Subcutaneous adipose tissue (tissue), 4 donors: ENCODE measurements around the gene GOLIM4. TPM values are rescaled to one million over a fixed set of nuclear protein-coding genes. Genes with fewer than 3 reads are reported as not detected.

Source experiments
- total RNA-seq, 4 donors: library from RNA; depleted of rRNA; stranded (reverse); fragments of >200 nt; gene quantifications; one replicate each; pipeline ENCODE4 v1.1.0, GENCODE V29; 2016
- TF ChIP-seq, protein P1 (sequence below): fragments of 450-650 bp; IDR thresholded peaks from one replicate; pipeline ENCODE4 v1.5.1; 2016; ENCODE audit warnings: low read depth, mild to moderate bottlenecking, control low read depth, antibody characterized with exemption, moderate library complexity

The GOLIM4 gene, protein sequence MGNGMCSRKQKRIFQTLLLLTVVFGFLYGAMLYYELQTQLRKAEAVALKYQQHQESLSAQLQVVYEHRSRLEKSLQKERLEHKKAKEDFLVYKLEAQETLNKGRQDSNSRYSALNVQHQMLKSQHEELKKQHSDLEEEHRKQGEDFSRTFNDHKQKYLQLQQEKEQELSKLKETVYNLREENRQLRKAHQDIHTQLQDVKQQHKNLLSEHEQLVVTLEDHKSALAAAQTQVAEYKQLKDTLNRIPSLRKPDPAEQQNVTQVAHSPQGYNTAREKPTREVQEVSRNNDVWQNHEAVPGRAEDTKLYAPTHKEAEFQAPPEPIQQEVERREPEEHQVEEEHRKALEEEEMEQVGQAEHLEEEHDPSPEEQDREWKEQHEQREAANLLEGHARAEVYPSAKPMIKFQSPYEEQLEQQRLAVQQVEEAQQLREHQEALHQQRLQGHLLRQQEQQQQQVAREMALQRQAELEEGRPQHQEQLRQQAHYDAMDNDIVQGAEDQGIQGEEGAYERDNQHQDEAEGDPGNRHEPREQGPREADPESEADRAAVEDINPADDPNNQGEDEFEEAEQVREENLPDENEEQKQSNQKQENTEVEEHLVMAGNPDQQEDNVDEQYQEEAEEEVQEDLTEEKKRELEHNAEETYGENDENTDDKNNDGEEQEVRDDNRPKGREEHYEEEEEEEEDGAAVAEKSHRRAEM
- total RNA-seq = 10 to 100 TPM; 23.0 to 33.9 (median 26.1) TPM

DNA sequence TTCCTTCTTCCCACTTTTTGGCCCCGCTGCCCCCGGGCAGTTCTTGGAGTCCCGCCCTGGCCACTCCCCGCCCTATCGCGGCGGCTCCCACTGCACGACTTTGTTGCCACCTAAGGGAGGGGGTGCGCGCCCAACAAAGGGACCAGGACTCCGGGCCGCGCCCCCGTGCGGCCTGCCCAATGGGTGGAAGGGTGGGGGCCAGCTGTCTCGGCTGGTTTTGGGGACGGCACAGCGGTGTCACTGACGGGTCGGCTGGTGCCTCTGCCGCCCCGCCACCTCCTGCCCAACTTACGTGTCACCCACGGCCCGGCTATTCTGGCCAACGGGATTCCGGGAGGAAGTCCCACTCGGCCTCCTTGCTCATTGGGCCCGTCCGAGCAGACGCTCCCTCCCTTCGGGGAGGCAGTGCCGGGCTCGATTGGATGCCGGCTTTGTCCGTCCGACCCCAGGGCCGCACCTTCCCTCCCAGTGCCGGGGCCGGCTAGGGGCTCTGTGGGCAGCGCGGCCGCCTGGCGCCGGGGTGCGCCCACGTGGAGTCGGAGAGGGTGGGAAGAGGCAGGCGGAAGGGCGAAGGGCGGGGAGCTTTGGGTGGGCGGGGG lies at the start of gene GOLIM4:
GOLIM4 (minus strand) TSS at position 314 of the 599 bp plus-strand sequence. CDS start 639 bp downstream, outside the sequence.
- TF ChIP-seq, protein P1, sequence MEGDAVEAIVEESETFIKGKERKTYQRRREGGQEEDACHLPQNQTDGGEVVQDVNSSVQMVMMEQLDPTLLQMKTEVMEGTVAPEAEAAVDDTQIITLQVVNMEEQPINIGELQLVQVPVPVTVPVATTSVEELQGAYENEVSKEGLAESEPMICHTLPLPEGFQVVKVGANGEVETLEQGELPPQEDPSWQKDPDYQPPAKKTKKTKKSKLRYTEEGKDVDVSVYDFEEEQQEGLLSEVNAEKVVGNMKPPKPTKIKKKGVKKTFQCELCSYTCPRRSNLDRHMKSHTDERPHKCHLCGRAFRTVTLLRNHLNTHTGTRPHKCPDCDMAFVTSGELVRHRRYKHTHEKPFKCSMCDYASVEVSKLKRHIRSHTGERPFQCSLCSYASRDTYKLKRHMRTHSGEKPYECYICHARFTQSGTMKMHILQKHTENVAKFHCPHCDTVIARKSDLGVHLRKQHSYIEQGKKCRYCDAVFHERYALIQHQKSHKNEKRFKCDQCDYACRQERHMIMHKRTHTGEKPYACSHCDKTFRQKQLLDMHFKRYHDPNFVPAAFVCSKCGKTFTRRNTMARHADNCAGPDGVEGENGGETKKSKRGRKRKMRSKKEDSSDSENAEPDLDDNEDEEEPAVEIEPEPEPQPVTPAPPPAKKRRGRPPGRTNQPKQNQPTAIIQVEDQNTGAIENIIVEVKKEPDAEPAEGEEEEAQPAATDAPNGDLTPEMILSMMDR = no peak

DNA sequence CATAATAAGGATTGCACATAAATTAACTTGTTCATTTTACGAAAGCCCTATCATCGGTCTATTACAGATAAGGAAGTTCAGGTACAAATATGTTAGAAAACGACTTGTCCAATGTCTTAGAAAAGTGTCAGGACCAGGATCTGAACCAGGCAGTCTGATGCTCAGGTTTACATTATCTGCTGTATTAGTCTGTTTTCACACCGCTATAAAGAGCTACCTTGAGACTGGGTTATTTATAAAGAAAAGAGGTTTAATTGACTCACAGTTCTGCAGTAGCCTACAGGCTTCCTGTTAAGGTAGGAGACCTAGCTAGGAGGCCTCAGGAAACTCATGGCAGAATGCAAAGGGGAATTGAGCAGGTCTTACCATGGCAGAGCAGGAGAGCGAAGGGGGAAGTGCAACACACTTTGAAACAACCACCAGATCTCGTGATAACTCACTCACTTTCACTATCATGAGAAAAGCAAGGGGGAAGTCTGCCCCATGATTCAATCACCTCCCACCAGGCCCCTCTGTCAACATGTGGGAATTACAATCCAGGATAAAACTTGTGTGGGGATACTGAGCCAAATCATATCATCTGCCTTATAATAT lies 45.8 kb upstream of the GOLIM4 start:
- TF ChIP-seq, protein P1 = no peak

DNA sequence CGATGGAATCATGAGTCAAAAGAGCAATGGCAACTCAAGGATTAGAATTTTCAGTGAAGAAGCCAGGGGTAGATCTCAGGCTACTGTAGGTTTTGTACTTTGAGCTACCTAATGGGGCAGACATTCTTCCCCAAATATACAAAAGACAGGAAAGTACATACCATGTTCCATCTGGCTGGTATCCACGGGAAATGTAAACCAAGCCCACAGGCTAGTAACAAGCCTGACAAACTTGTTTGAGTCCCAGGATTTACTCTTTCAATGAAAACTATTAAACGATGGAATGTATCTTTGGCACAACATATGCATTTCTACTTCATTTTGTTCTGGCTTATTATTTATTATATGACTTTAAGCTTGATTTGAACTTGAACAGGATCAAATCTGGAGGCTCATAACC lies 44.2 kb upstream of the GOLIM4 start:
- TF ChIP-seq, protein P1 = no peak

DNA sequence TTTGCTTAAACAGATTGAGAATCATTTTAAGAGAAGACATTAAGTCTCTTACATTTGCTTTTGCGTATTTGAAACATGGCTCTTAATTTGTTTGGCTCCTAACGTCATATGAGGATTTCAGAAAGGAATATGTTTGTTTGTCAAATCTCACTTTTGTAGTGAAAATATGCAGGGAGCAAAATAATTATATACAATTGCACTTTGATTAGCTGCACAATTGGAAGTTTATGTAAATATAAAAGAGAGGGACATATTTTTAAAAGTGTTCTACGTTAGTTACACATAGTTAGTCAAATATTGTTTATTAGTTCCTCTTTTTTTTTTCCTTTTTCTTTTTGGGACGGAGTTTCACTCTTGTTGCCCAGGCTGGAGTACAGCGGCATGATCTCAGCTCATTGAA lies 42.7 kb upstream of the GOLIM4 start:
- TF ChIP-seq, protein P1 = no peak

DNA sequence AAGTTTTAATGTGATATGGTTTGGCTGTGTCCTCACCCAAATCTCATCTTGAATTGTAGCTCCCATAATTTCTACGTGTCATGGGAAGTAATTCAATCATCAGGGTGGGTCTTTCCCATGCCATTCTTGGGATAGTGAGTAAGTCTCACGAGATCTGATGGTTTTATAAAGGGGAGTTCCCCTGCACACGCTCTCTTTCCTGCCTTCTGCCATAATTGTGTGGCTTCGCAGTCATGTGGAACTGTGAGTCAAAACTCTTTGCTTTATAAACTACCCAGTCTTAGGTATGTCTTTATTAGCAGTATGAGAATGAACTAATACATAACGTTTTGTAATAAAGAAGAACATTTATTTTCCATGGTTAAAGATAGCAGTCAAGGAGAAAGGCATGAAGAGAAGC lies 39.2 kb upstream of the GOLIM4 start:
- TF ChIP-seq, protein P1 = no peak

DNA sequence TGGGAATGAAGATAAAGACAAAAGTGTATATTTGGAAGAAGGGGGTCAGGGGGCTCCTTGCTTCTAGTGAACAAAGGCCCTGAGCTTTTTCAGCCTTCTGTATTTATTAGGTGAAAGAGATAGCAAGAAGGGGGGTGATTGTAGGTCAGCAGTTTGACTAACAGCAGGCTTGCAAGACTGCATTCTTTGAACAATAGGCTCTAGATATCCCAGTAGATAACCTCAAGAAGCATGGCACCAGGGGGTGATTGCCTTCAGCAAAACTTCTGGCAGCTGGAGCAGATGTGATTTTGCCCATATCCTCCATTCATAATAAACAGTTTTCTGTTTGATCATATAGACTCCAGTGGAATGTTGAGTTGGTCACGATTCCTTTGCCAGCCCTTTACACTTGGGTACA lies 31.7 kb upstream of the GOLIM4 start:
- TF ChIP-seq, protein P1 = no peak

DNA sequence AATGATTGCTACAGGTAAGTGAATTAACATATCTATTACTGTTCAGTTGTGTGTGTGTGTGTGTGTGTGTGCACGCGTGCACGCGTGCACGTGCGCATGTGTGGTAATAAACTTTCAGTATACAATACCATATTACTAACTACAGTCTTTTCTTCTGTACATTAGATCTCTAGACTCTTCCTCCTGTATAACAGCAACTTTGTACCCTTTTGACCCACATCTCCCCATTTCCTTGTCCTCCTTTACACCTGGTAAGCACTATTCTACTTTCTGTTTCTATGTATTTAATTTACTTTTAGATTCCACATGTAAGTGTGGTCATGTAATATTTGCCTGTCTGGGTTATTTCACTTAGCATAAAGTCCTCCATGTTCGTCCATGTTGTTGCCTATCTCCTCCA lies 29.1 kb upstream of the GOLIM4 start:
- TF ChIP-seq, protein P1 = no peak
